Activated CD8-positive, alpha-beta memory T cell treated with anti-CD3 and anti-CD28 coated beads for 36 hours (primary cell): ENCODE data around the gene COG6. TPM values are rescaled to one million over a fixed set of nuclear protein-coding genes. Genes with fewer than 3 reads are reported as not detected.

Source experiments
- CTCF ChIA-PET: fragments of 350-600 bp; sonication (Branson Sonifier 250); formaldehyde crosslinking; loops from one replicate; lab custom pipeline; 2021; ENCODE audit warnings: antibody characterized with exemption; lab: Charles Lee
- POLR2A ChIA-PET: fragments of 350-600 bp; sonication (Branson Sonifier 250); formaldehyde crosslinking; loops from one replicate; lab custom pipeline; 2021; ENCODE audit warnings: antibody characterized with exemption; lab: Charles Lee
- total RNA-seq, 2 experiments: library from RNA; stranded (reverse); gene quantifications; one replicate each; pipeline ENCODE4 v1.2.3, GENCODE V29; 2021

Gene COG6
- total RNA-seq, 2 experiments from 2014 or later: 24.8 to 25.9 TPM

- ChIA-PET CTCF (no interaction called here), POLR2A (no interaction called here)
Measured at GRCh38 chr13:39672378-39673132, 17.1 kb downstream of the COG6 start.

- ChIA-PET POLR2A (no interaction called here), CTCF (interaction anchor here (0.8 to 1.0 kb wide), 2 partner anchors 11 to 62 kb away, joined by 3 read pairs; no protein-coding TSS in a partner anchor)
Measured at GRCh38 chr13:39675904-39676303, 20.4 kb downstream of the COG6 start.

GRCh38 chr13:39676315-39676876 lies 20.9 kb downstream of the COG6 start:
- ChIA-PET CTCF (interaction anchor here (0.8 kb wide), 1 partner anchor 62 kb away, joined by 3 read pairs; no protein-coding TSS in a partner anchor), POLR2A (no interaction called here)

GRCh38 chr13:39682310-39682709 lies 26.8 kb downstream of the COG6 start:
- CTCF ChIA-PET: no interaction called here
- POLR2A ChIA-PET: no interaction called here

- ChIA-PET POLR2A (no interaction called here), CTCF (interaction anchor here (1.5 kb wide), 1 partner anchor 1094 kb away, joined by 4 read pairs; no protein-coding TSS in a partner anchor)
Measured at GRCh38 chr13:39682788-39683187, 27.3 kb downstream of the COG6 start.

- POLR2A ChIA-PET: no interaction called here
Measured at GRCh38 chr13:39684531-39685137, 29.2 kb downstream of the COG6 start.

GRCh38 chr13:39685652-39686051 lies 30.2 kb downstream of the COG6 start:
- POLR2A ChIA-PET: no interaction called here
- CTCF ChIA-PET: interaction anchor here (1.0 kb wide), 1 partner anchor 257 kb away, joined by 4 read pairs; no protein-coding TSS in a partner anchor

More at GRCh38 chr13:39684531-39685137, 29.2 kb downstream of the COG6 start:
- CTCF ChIA-PET: interaction anchor here (0.7 to 1.0 kb wide), 2 partner anchors 25 to 258 kb away, joined by 3 to 4 read pairs; no protein-coding TSS in a partner anchor

GRCh38 chr13:39688278-39688677 lies 32.8 kb downstream of the COG6 start:
- POLR2A ChIA-PET: no interaction called here
- CTCF ChIA-PET: no interaction called here

GRCh38 chr13:39688699-39689405 lies 33.4 kb downstream of the COG6 start:
- POLR2A ChIA-PET: no interaction called here
- CTCF ChIA-PET: no interaction called here

- ChIA-PET CTCF (interaction anchor here (0.6 kb wide), 1 partner anchor 991 kb away, joined by 5 read pairs; no protein-coding TSS in a partner anchor), POLR2A (interaction anchor here (0.5 kb wide), 1 partner anchor 819 kb away, joined by 3 read pairs; no protein-coding TSS in a partner anchor)
Measured at GRCh38 chr13:39692660-39693438, 37.4 kb downstream of the COG6 start.

- CTCF ChIA-PET: no interaction called here
- POLR2A ChIA-PET: no interaction called here
Measured at GRCh38 chr13:39699274-39699673, 43.8 kb downstream of the COG6 start.

- POLR2A ChIA-PET: no interaction called here
- CTCF ChIA-PET: no interaction called here
Measured at GRCh38 chr13:39712626-39713025, 57.2 kb downstream of the COG6 start.

- ChIA-PET CTCF (no interaction called here), POLR2A (no interaction called here)
Measured at GRCh38 chr13:39729156-39729555, 73.7 kb downstream of the COG6 start.

- ChIA-PET POLR2A (no interaction called here), CTCF (no interaction called here)
Measured at GRCh38 chr13:39734952-39735351, 79.5 kb downstream of the COG6 start.

GRCh38 chr13:39737047-39737446 lies 81.6 kb downstream of the COG6 start:
- ChIA-PET POLR2A (no interaction called here), CTCF (no interaction called here)

GRCh38 chr13:39740761-39741160 lies 85.3 kb downstream of the COG6 start:
- CTCF ChIA-PET: no interaction called here
- POLR2A ChIA-PET: no interaction called here

GRCh38 chr13:39748961-39749360 lies 93.5 kb downstream of the COG6 start:
- ChIA-PET CTCF (no interaction called here), POLR2A (no interaction called here)

GRCh38 chr13:39749528-39749927 lies 94.1 kb downstream of the COG6 start:
- CTCF ChIA-PET: no interaction called here
- POLR2A ChIA-PET: no interaction called here

GRCh38 chr13:39751805-39752204 lies 96.3 kb downstream of the COG6 start:
- ChIA-PET CTCF (no interaction called here), POLR2A (no interaction called here)
